Ishikawa (cell line): ENCODE data around the gene CREG2.

Experiments
- CEBPB ChIP-seq: IDR thresholded peaks from 2 replicates; pipeline ENCODE4 v1.6.1; 2012
- CREB1 ChIP-seq: IDR thresholded peaks from 2 replicates; pipeline ENCODE4 v1.6.1; 2012; ENCODE audit warnings: low read depth
- EGR1 ChIP-seq: IDR thresholded peaks from 2 replicates; pipeline ENCODE4 v1.6.1; 2012
- EP300 ChIP-seq: IDR thresholded peaks from 2 replicates; pipeline ENCODE4 v1.6.1; 2012; ENCODE audit warnings: borderline replicate concordance
- FOXM1 ChIP-seq: IDR thresholded peaks from 2 replicates; pipeline ENCODE4 v1.6.1; 2012; ENCODE audit warnings: low read depth, borderline replicate concordance
- MAX ChIP-seq: IDR thresholded peaks from 2 replicates; pipeline ENCODE4 v1.6.1; 2012
- NFIC ChIP-seq: IDR thresholded peaks from 2 replicates; pipeline ENCODE4 v1.6.1; 2012
- RAD21 ChIP-seq: IDR thresholded peaks from 2 replicates; pipeline ENCODE4 v1.6.1; 2012; ENCODE audit warnings: low read depth
- REST ChIP-seq: IDR thresholded peaks from 2 replicates; pipeline ENCODE4 v1.6.1; 2012; ENCODE audit warnings: low read depth, mild to moderate bottlenecking
- TAF1 ChIP-seq: IDR thresholded peaks from 2 replicates; pipeline ENCODE4 v1.6.1; 2012; ENCODE audit warnings: low read depth, mild to moderate bottlenecking
- TCF12 ChIP-seq: IDR thresholded peaks from 2 replicates; pipeline ENCODE4 v1.6.1; 2012; ENCODE audit warnings: low read depth
- TEAD4 ChIP-seq: IDR thresholded peaks from 2 replicates; pipeline ENCODE4 v1.6.1; 2012
- USF1 ChIP-seq: IDR thresholded peaks from 2 replicates; pipeline ENCODE4 v1.6.1; 2012
- YY1 ChIP-seq: IDR thresholded peaks from 2 replicates; pipeline ENCODE4 v1.6.1; 2012; ENCODE audit warnings: low read depth
- ZBTB7A ChIP-seq: IDR thresholded peaks from 2 replicates; pipeline ENCODE4 v1.6.1; 2012; ENCODE audit warnings: low read depth

CREG2 gene

GRCh38 chr2:101311696-101312017 is 75.6 kb downstream of the CREG2 start:
- TF ChIP-seq TCF12 (no peak), NFIC (no peak), ZBTB7A (no peak), USF1 (no peak), YY1 (no peak), EGR1 (no peak), FOXM1 (no peak), RAD21 (no peak), CREB1 (no peak), EP300 (no peak)

GRCh38 chr2:101310834-101311695 is 76.2 kb downstream of the CREG2 start:
- no peak for TF ChIP-seq CREB1
- no peak for TF ChIP-seq EGR1
- no peak for TF ChIP-seq EP300
- no peak for TF ChIP-seq REST
- TF ChIP-seq TCF12: no peak
- no peak for TF ChIP-seq FOXM1
- TF ChIP-seq TAF1: no peak
- no peak for TF ChIP-seq YY1
- TF ChIP-seq ZBTB7A: no peak
- TF ChIP-seq MAX: no peak
- TF ChIP-seq CEBPB: no peak

- no peak for TF ChIP-seq TEAD4
- TF ChIP-seq TAF1: no peak
- TF ChIP-seq USF1: no peak
- TF ChIP-seq YY1: no peak
- TF ChIP-seq RAD21: no peak
- no peak for TF ChIP-seq MAX
- no peak for TF ChIP-seq NFIC
- no peak for TF ChIP-seq TCF12
- no peak for TF ChIP-seq EP300
- TF ChIP-seq FOXM1: no peak
Measured at GRCh38 chr2:101310090-101310833, 77.0 kb downstream of the CREG2 start.

GRCh38 chr2:101308432-101309210 is 78.7 kb downstream of the CREG2 start, which contains the start of gene RNF149:
TSS of gene RNF149 (minus strand) at chr2:101308701. CDS start at chr2:101308588, 113 bp downstream.
- TF ChIP-seq CEBPB (peak; percentile 95), TAF1 (peak; percentile 76), CREB1 (no peak), YY1 (0 out of 2 replicates have a peak, but pooled peaks have one; percentile 27), ZBTB7A (peak; percentile 49; the same call in 1 of the 2 replicates), MAX (peak; percentile 76), TCF12 (peak; percentile 42; the same call in 1 of the 2 replicates), NFIC (peak; percentile 75), EGR1 (no peak)

- TF ChIP-seq REST: no peak
- peak; percentile 68 for TF ChIP-seq MAX
- peak; percentile 27; the same call in 1 of the 2 replicates for TF ChIP-seq ZBTB7A
Measured at GRCh38 chr2:101307950-101308431, 79.3 kb downstream of the CREG2 start.
